ENCODE measurements around the gene FMN1. TPM values are rescaled to one million over a fixed set of nuclear protein-coding genes. Genes with fewer than 3 reads are reported as not detected.

FMN1 gene
- total RNA-seq, 1 experiment from 2014 or later, result 4.5 TPM

- Mint-ChIP-seq H3K4me3 (no peak overlapping the region), H3K4me1 (peaks cover under 1% of the 10 kb centered on the region; the same call in 1 of the 2 replicates), H3K27me3 (ENCODE audit: low read depth) (no peaks in the 10 kb centered on the region), H3K9me3 (peaks cover 4% of the 10 kb centered on the region), H3K27ac (no peak overlapping the region), H3K36me3 (0 out of 2 replicates have a peak, but pooled peaks cover 1% of the 10 kb centered on the region)
- TF ChIP-seq ZNF232 (CRISPR knock-in tag; IDR thresholded peaks at IDR 0.05) (no peak), SOX15 (CRISPR knock-in tag; IDR thresholded peaks at IDR 0.05) (no peak), AFF4 (CRISPR knock-in tag; IDR thresholded peaks at IDR 0.05; ENCODE audit: borderline replicate concordance) (no peak), OVOL2 (CRISPR knock-in tag; IDR thresholded peaks at IDR 0.05; ENCODE audit: borderline replicate concordance) (no peak), ATF3 (CRISPR knock-in tag; conservative IDR thresholded peaks at IDR 0.05) (no peak), ATF2 (CRISPR knock-in tag; IDR thresholded peaks at IDR 0.05; ENCODE audit: borderline replicate concordance, low read depth) (no peak), ETV6 (CRISPR knock-in tag; IDR thresholded peaks at IDR 0.05) (no peak)
- ATAC-seq (no peak), DNase-seq (ENCODE audit: low spot score) (no peak)
- CTCF ChIA-PET, result interaction anchor here (0.5 kb wide), 1 partner anchor 37 kb away, joined by 3 read pairs; no protein-coding TSS in a partner anchor
- POLR2A ChIA-PET, result no interaction called here
Observed at GRCh38 chr15:32796856-32797255, 397.7 kb downstream of the FMN1 start.

- Mint-ChIP-seq H3K27me3 (ENCODE audit: low read depth) (no peaks in the 10 kb centered on the region; the same call in 1 of the 2 replicates), H3K36me3 (0 out of 2 replicates have a peak, but pooled peaks cover 3% of the 10 kb centered on the region), H3K4me1 (peaks cover 12% of the 10 kb centered on the region), H3K27ac (no peak overlapping the region), H3K4me3 (no peak overlapping the region), H3K9me3 (peaks cover 6% of the 10 kb centered on the region)
- ChIA-PET CTCF (interaction anchor here (0.6 to 1.6 kb wide), 4 partner anchors 42 to 146 kb away, joined by 4 to 6 read pairs (median 4); no protein-coding TSS in a partner anchor), POLR2A (no interaction called here)
- ATAC-seq (no peak), DNase-seq (ENCODE audit: low spot score) (no peak)
- TF ChIP-seq GABPB1 (CRISPR knock-in tag; IDR thresholded peaks at IDR 0.05), result peak; percentile 75
- no peak for TF ChIP-seq ZNF423 (CRISPR knock-in tag; IDR thresholded peaks at IDR 0.05)
- no peak for TF ChIP-seq NR3C1 (CRISPR knock-in tag; conservative IDR thresholded peaks at IDR 0.05; ENCODE audit: low read depth)
Observed at GRCh38 chr15:32794973-32795372, 399.5 kb downstream of the FMN1 start.

- no peaks in the 10 kb centered on the region; the same call in 1 of the 2 replicates for H3K27me3 Mint-ChIP-seq (ENCODE audit: low read depth)
- DNase-seq (ENCODE audit: low spot score), result no peak
- POLR2A ChIA-PET, result no interaction called here
- H3K4me3 Mint-ChIP-seq, result no peak overlapping the region
- H3K9me3 Mint-ChIP-seq, result peaks cover 6% of the 10 kb centered on the region
- no peak overlapping the region for H3K27ac Mint-ChIP-seq
- 0 out of 2 replicates have a peak, but pooled peaks cover 3% of the 10 kb centered on the region for H3K36me3 Mint-ChIP-seq
- no peak for ATAC-seq
- peaks cover 16% of the 10 kb centered on the region for H3K4me1 Mint-ChIP-seq
- CTCF ChIA-PET, result no interaction called here
- TF ChIP-seq ZNF232 (CRISPR knock-in tag; IDR thresholded peaks at IDR 0.05) (no peak), USF1 (CRISPR knock-in tag; IDR thresholded peaks at IDR 0.05) (no peak), EMX1 (CRISPR knock-in tag; IDR thresholded peaks at IDR 0.05) (no peak), ZNF396 (CRISPR knock-in tag; IDR thresholded peaks at IDR 0.05; ENCODE audit: borderline replicate concordance) (no peak), ETV6 (CRISPR knock-in tag; IDR thresholded peaks at IDR 0.05) (no peak), FOXP1 (CRISPR knock-in tag; IDR thresholded peaks at IDR 0.05; ENCODE audit: borderline replicate concordance) (no peak), ZMAT4 (CRISPR knock-in tag; IDR thresholded peaks at IDR 0.05) (no peak), NFATC4 (CRISPR knock-in tag; IDR thresholded peaks at IDR 0.05) (no peak), AFF4 (CRISPR knock-in tag; IDR thresholded peaks at IDR 0.05; ENCODE audit: borderline replicate concordance) (no peak), FOXK1 (CRISPR knock-in tag; IDR thresholded peaks at IDR 0.05) (no peak), CREM (CRISPR knock-in tag; IDR thresholded peaks at IDR 0.05) (no peak), FOXJ3 (CRISPR knock-in tag; IDR thresholded peaks at IDR 0.05; ENCODE audit: borderline replicate concordance) (no peak), ZNF416 (CRISPR knock-in tag; IDR thresholded peaks at IDR 0.05) (no peak), ZNF423 (CRISPR knock-in tag; IDR thresholded peaks at IDR 0.05) (no peak)
Observed at GRCh38 chr15:32792436-32792835, 402.1 kb downstream of the FMN1 start.
